Measurements from ENCODE around the gene LDB3.

GRCh38 chr10:86646532-86646931 lies 21.8 kb upstream of the LDB3 start:
- TF ChIP-seq CTCF (conservative IDR thresholded peaks at IDR 0.05 in 1 of 2, IDR thresholded peaks at IDR 0.05 in 1 of 2; ENCODE audit: low read depth in 1 of 2, low read length in 2 of 2), result no peak
- no peak for TF ChIP-seq EZH2 (IDR thresholded peaks at IDR 0.05; ENCODE audit: low read length, missing control alignments)

Measured in fibroblast of lung (primary cell).